ENCODE results near the gene VRK3. TPM values are rescaled to one million over a fixed set of nuclear protein-coding genes. Genes with fewer than 3 reads are reported as not detected.

Gene VRK3
- total RNA-seq, 1 donor from 2014 or later = 38.0 TPM

GRCh38 chr19:49932731-49933131, 92.4 kb downstream of the VRK3 start:
- ATAC-seq = no peak

GRCh38 chr19:49932041-49932451, 93.1 kb downstream of the VRK3 start:
- DNase-seq (ENCODE audit: low spot score) (no peak), ATAC-seq (no peak)

More at GRCh38 chr19:49932731-49933131, 92.4 kb downstream of the VRK3 start:
- no peak for DNase-seq (ENCODE audit: low spot score)

GRCh38 chr19:49931293-49932040, 93.7 kb downstream of the VRK3 start:
- DNase-seq (ENCODE audit: low spot score) (no peak), ATAC-seq (no peak)

- peak; percentile 6 for ATAC-seq
- DNase-seq (ENCODE audit: low spot score) = no peak
Measured at GRCh38 chr19:49930483-49931011, 94.6 kb downstream of the VRK3 start.

- DNase-seq (ENCODE audit: low spot score) (peak; percentile 95), ATAC-seq (peak; percentile 74)
Measured at GRCh38 chr19:49929611-49930482, 95.3 kb downstream of the VRK3 start.

GRCh38 chr19:49929121-49929610, 96.0 kb downstream of the VRK3 start, which contains the start of the genes ATF5 and NUP62:
Gene ATF5, plus strand, starts transcription at chr19:49929205. Its CDS starts 1,646 bp downstream, at chr19:49930851.
Gene NUP62, minus strand, starts transcription at chr19:49929504. Its CDS starts 19,697 bp downstream, at chr19:49909807.
- peak; percentile 91 for DNase-seq (ENCODE audit: low spot score)
- ATAC-seq = peak; percentile 66

GRCh38 chr19:49927526-49928264, 97.5 kb downstream of the VRK3 start:
- no peak for ATAC-seq
- no peak for DNase-seq (ENCODE audit: low spot score)

GRCh38 chr19:49926515-49926914, 98.7 kb downstream of the VRK3 start:
- no peak for ATAC-seq
- DNase-seq (ENCODE audit: low spot score) = no peak

Other genes starting within 250 kb of the VRK3 start
- 9.3 TPM for gene FUZ, start 212.1 kb downstream of the VRK3 start, total RNA-seq
- gene MED25, start 207.1 kb downstream of the VRK3 start, total RNA-seq = 16.5 TPM
- gene PTOV1, start 174.2 kb downstream of the VRK3 start, total RNA-seq = 86.0 TPM
- gene PNKP, start 157.8 kb downstream of the VRK3 start, total RNA-seq = 33.7 TPM
- 27.6 TPM for gene AKT1S1, start 148.0 kb downstream of the VRK3 start, total RNA-seq
- 31.7 TPM for gene TBC1D17, start 147.7 kb downstream of the VRK3 start, total RNA-seq
- 0.13 TPM for gene IL4I1, start 128.5 kb downstream of the VRK3 start, total RNA-seq
- 787 TPM for gene ATF5, start 96.2 kb downstream of the VRK3 start, total RNA-seq
- gene NUP62, start 95.9 kb downstream of the VRK3 start, total RNA-seq = 24.4 TPM
- 1.3 TPM for gene SIGLEC11, start 64.2 kb downstream of the VRK3 start, total RNA-seq
- 3.6 TPM for gene ZNF473, start 633 bp upstream of the VRK3 start, total RNA-seq
- not detected for gene IZUMO2, start 137.9 kb upstream of the VRK3 start, total RNA-seq
- 70.5 TPM for gene MYH14, start 178.2 kb upstream of the VRK3 start, total RNA-seq